Stimulated activated naive CD8-positive, alpha-beta T cell treated with anti-CD3 and anti-CD28 coated beads, Interleukin-15, amount 100 ng/mL, for 72 hours (primary cell): ENCODE data around the gene SNTA1.
A peak's percentile ranks its signal among the peaks of the same experiment; 100 is the strongest.
"Not testable (repeated sequence)": the region's sequence is repeated elsewhere in the genome, so short reads cannot be mapped to it uniquely, and the experiment has no call there.

Source experiments
- ATAC-seq: fragments of 150-1000 bp; cut with Tn5 transposase; 2 replicates; pipeline ENCODE4 v1.10.0; 2021; ENCODE audit warnings: mild to moderate bottlenecking, moderate library complexity
- DNase-seq, 2 donors: peaks; one replicate each; pipeline ENCODE4 v3.0.0; 2021 to 2022
- H3K27ac Mint-ChIP-seq, 2 donors: one replicate each; pipeline ENCODE4 v1.8.0; 2022; ENCODE audit warnings: mild to moderate bottlenecking in 2 of 2, mixed read lengths in 2 of 2, moderate library complexity in 2 of 2
- H3K27me3 Mint-ChIP-seq: one replicate; pipeline ENCODE4 v1.8.0; 2022; ENCODE audit warnings: mixed read lengths
- H3K4me1 Mint-ChIP-seq: one replicate; pipeline ENCODE4 v1.8.0; 2022; ENCODE audit warnings: mild to moderate bottlenecking, mixed read lengths
- H3K4me3 Mint-ChIP-seq, 2 donors: one replicate each; pipeline ENCODE4 v1.8.0; 2022; ENCODE audit warnings: mild to moderate bottlenecking in 2 of 2, mixed read lengths in 2 of 2, moderate library complexity in 1 of 2
- H3K9me3 Mint-ChIP-seq, 2 donors: one replicate each; pipeline ENCODE4 v1.8.0; 2022; ENCODE audit warnings: mixed read lengths in 2 of 2

SNTA1 gene

GRCh38 chr20:33443006-33443511 lies 504 bp downstream of the SNTA1 start:
- DNase-seq (peak in 1 of 2 donors; percentile 24), ATAC-seq (peak; percentile 41)
- Mint-ChIP-seq H3K4me1 (peaks cover 23% of the 10 kb centered on the region), H3K27me3 (peaks cover 16% of the 10 kb centered on the region), H3K9me3 (no peaks in the 10 kb centered on the region), H3K4me3 (peak overlapping the region; percentile 65 to 79), H3K27ac (peak overlapping the region in 1 of 2 donors; percentile 66)

DNA sequence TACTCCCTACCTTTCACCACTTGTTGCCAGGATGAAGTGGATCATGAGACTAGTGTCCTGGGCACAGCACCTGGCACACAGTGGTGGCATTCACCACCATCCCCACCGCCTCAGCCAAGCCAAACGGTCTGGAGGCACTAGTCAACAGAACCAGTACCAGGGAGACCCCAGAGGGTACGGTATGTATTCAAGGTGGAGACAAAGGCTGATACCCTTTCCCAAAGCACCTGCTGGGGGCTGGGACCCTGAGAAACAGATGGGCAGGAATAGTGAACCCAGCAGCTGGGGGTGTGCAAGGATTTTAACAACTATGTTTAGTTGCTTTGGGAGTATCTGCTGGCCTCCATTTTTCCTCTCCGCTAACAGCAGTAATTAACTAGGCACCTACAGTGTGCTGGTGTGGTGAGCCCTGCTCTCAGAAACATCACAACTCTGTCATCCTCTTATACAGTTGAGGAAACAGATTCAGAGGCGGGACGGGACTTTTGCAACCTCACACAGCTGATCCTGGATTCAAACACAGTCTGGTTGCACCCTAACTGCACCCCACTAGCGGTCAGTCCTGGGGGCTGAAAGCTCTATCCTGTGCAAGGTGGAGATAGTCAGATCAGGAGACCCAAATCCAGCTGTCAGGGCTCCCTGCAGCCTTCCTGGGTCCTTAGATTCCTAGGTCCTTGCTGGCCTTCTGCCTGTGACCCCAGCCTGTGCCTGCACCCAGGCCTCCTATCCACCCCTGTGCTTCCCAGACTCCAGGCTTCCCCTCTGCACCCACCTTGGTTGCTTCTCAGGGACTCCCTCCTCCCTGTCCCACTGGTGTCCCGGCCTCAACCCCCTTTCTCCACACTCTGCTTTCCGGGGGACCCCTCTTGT lies 1.2 kb downstream of the SNTA1 start:
- DNase-seq, result peak in 1 of 2 donors; percentile 1
- peak overlapping the region; percentile 65 to 79 for H3K4me3 Mint-ChIP-seq
- H3K9me3 Mint-ChIP-seq, result no peaks in the 10 kb centered on the region
- peaks cover 16% of the 10 kb centered on the region for H3K27me3 Mint-ChIP-seq
- H3K27ac Mint-ChIP-seq, result no peak overlapping the region
- peaks cover 23% of the 10 kb centered on the region for H3K4me1 Mint-ChIP-seq
- no peak for ATAC-seq

DNA sequence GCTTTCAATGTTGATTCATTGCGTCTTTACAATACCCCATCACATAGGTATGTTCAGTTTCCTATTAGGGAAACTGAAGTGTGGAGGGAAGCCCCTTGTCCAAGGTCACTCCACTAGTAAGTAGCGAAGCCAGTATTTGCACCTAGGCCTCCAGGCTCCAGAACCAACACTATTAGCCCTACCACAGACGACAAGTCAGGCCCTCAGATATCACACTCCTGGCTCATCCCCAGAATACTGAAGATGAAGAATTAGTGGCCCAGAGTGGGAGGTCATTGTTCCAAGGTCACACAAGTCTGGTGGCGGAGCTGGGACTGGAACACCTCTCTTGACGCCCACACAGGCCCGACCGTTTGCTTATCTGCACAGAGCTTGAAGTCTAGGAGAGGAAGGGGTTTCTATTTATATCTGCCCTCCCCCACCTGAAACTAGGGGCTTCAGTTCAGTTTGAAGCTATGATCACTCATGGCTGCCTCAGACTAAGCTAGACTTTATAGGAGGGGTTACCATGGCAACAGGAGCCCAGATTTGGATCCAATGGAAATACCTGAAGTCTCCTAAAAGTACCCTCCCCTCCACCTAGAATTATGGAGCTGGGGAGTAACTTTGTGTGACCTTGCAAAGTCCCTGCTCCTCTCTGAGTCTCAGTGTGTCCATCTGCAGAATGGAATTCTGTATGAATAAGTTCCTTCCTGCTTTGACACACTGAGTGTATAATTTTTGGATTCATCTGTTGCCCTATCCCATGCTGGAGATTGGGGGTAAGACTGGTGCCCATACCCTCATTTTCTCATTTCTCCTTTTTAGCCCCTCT lies 2.2 kb downstream of the SNTA1 start:
- Mint-ChIP-seq H3K4me1 (peaks cover 23% of the 10 kb centered on the region), H3K4me3 (no peak overlapping the region), H3K27me3 (peaks cover 16% of the 10 kb centered on the region), H3K27ac (no peak overlapping the region), H3K9me3 (no peaks in the 10 kb centered on the region)
- ATAC-seq, result no peak
- no peak for DNase-seq

- not testable (repeated sequence) for ATAC-seq, H3K27ac Mint-ChIP-seq, H3K4me3 Mint-ChIP-seq, H3K9me3 Mint-ChIP-seq, DNase-seq
- Mint-ChIP-seq H3K27me3 (peaks cover 16% of the 10 kb centered on the region), H3K4me1 (peaks cover 23% of the 10 kb centered on the region)
Observed at GRCh38 chr20:33440562-33440961, 3.0 kb downstream of the SNTA1 start.

- Mint-ChIP-seq H3K4me3 (no peak overlapping the region), H3K9me3 (no peaks in the 10 kb centered on the region), H3K4me1 (peaks cover 6% of the 10 kb centered on the region), H3K27ac (no peak overlapping the region), H3K27me3 (peaks cover 16% of the 10 kb centered on the region)
- DNase-seq, result no peak
- ATAC-seq, result no peak
Observed at GRCh38 chr20:33438481-33438880, 5.1 kb downstream of the SNTA1 start.

DNA sequence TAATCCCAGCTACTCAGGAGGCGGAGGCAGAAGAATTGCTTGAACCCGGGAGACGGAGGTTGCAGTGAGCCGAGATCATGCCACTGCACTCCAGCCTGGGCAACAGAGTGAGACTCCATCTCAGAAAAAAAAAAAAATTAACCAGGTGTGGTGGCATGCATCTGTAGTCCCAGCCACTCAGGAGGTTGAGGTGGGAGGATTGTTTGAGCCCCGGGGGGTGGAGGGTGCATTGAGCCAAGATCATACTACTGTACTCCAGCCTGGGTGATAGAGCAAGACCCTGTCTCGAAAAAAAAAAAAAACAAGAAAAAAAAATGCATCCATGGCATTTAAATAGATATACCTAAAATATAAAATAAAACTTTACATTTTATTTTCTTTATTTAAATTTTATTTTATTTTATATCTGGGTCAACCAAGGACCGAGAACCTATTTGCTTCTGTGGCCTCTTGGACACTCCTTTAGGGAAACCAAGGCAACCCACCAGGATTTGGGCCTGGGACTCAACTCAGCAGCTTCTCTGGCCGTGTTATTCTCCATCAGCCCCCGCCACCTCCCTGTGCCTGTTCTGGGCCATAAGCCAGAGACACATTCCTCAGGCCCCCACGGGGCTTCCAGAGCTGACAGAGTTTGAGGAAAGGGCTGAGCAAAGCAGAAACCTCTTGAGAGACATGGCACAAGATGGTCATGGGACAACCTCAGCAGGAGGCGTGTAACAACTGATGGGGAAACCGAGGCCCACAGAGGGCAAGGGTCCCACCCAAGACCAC lies 6.2 kb downstream of the SNTA1 start:
- Mint-ChIP-seq H3K27me3 (peaks cover 7% of the 10 kb centered on the region), H3K4me3 (no peak overlapping the region), H3K9me3 (no peaks in the 10 kb centered on the region), H3K4me1 (no peaks in the 10 kb centered on the region), H3K27ac (no peak overlapping the region)
- DNase-seq (no peak), ATAC-seq (no peak)

- H3K4me1 Mint-ChIP-seq, result no peaks in the 10 kb centered on the region
- DNase-seq (no peak), ATAC-seq (no peak)
- no peaks in the 10 kb centered on the region for H3K9me3 Mint-ChIP-seq
- H3K4me3 Mint-ChIP-seq, result no peak overlapping the region
- no peaks in the 10 kb centered on the region for H3K27me3 Mint-ChIP-seq
- no peak overlapping the region for H3K27ac Mint-ChIP-seq
Observed at GRCh38 chr20:33434434-33434833, 9.1 kb downstream of the SNTA1 start.

GRCh38 chr20:33433465-33434234 lies 9.9 kb downstream of the SNTA1 start:
- no peaks in the 10 kb centered on the region for H3K4me1 Mint-ChIP-seq

GRCh38 chr20:33431797-33432381 lies 11.7 kb downstream of the SNTA1 start:
- Mint-ChIP-seq H3K4me1 (no peaks in the 10 kb centered on the region), H3K27me3 (no peaks in the 10 kb centered on the region), H3K27ac (no peak overlapping the region), H3K4me3 (no peak overlapping the region), H3K9me3 (no peaks in the 10 kb centered on the region)
- DNase-seq (no peak), ATAC-seq (no peak)

More at GRCh38 chr20:33433465-33434234, 9.9 kb downstream of the SNTA1 start:
- H3K27me3 Mint-ChIP-seq, result no peaks in the 10 kb centered on the region
- DNase-seq (no peak), ATAC-seq (no peak)
- H3K4me3 Mint-ChIP-seq, result no peak overlapping the region
- H3K9me3 Mint-ChIP-seq, result no peaks in the 10 kb centered on the region
- H3K27ac Mint-ChIP-seq, result no peak overlapping the region

DNA sequence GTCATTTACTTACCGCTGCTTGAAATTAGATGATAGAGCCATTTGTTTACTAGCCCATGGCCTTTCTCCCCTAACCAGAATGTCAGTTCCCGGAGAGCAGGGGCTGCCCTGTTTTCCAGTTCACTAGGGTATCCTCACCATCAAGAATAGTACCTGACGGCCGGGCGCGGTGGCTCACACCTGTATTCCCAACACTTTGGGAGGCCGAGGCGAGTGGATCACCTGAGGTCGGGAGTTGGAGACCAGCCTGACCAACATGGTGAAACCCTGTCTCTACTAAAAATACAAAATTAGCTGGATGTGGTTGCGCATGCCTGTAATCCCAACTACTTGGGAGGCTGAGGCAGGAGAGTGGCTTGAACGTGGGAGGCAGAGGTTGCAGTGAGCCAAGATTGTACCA lies 19.7 kb downstream of the SNTA1 start:
- H3K27me3 Mint-ChIP-seq, ATAC-seq, H3K9me3 Mint-ChIP-seq, H3K4me3 Mint-ChIP-seq, DNase-seq, H3K4me1 Mint-ChIP-seq: not testable (repeated sequence)
- peak overlapping the region in 1 of 2 donors; percentile 90 for H3K27ac Mint-ChIP-seq

- Mint-ChIP-seq H3K9me3 (no peaks in the 10 kb centered on the region), H3K4me3 (no peak overlapping the region), H3K4me1 (peaks cover under 1% of the 10 kb centered on the region), H3K27ac (peak overlapping the region in 1 of 2 donors; percentile 91), H3K27me3 (no peaks in the 10 kb centered on the region)
- DNase-seq (no peak), ATAC-seq (no peak)
Observed at GRCh38 chr20:33423141-33423834, 20.3 kb downstream of the SNTA1 start.

- Mint-ChIP-seq H3K4me3 (no peak overlapping the region), H3K27me3 (no peaks in the 10 kb centered on the region)
- no peak for ATAC-seq
Observed at GRCh38 chr20:33419140-33419974, 24.2 kb downstream of the SNTA1 start.

DNA sequence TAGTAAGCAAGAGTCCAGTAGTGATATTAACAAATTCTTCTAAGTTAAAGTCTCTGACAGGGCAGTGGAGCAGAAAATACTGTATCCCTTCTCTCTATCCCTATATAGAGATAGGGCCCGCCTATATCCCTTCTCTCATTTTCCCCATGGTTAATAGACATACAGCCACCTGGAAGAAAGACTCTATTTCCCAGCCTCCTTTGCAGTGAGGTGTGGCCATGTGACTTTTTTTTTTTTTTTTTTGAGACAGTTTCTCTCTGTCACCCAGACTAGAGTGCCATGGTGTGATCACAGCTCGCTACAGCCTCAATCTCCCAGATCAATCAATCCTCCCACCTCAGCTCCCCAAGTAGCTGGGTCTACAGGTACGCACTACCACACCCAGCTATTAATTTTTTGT lies 25.5 kb downstream of the SNTA1 start:
- Mint-ChIP-seq H3K4me1 (peaks cover 5% of the 10 kb centered on the region), H3K4me3 (no peak overlapping the region), H3K9me3 (no peaks in the 10 kb centered on the region), H3K27me3 (no peaks in the 10 kb centered on the region), H3K27ac (no peak overlapping the region)
- DNase-seq (no peak), ATAC-seq (no peak)

More at GRCh38 chr20:33419140-33419974, 24.2 kb downstream of the SNTA1 start:
- Mint-ChIP-seq H3K9me3 (no peaks in the 10 kb centered on the region), H3K4me1 (peaks cover 5% of the 10 kb centered on the region), H3K27ac (no peak overlapping the region)
- no peak for DNase-seq
